Measurements from ENCODE around the gene RASSF4. TPM values are rescaled to one million over a fixed set of nuclear protein-coding genes. Genes with fewer than 3 reads are reported as not detected.
A peak's percentile ranks its signal among the peaks of the same experiment; 100 is the strongest.

RASSF4 gene
- total RNA-seq, 2 donors from 2014 or later: 44.5 to 50.8 TPM

DNA sequence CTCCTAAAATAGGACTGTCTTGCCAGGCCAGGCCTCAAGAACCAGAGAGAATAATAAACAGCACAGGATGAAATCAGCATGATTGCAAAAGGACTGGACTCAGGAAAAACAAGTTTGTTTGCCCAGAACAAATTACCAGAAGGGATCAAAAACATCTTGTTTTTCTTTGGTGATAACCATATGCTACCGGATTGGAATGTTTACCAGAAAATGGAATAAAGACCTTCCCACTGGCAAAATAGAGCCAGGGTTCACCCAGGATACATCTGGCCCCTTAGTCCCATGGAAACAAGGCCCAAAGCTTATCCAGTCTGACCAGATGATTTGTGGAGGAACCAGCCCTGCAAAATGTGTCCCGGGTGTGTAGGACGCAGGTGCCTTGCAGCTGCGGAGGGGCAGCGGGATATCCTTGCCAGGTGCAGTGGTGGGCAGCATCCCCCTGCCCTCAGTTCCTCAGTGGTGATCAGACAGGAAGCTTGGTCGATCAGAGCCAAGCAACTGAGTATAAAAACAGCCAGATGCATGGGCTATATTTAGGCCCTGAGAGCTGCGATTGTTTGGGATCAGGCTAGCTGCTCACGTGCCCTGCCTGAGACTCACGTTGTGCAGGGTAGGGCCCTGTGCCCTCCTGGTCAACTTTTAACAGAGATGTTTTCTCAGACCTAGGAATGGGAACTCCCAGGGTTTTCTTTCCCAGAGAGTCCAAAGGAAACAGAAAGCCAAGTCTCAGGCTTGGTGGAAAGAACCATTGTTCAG is 36.5 kb downstream of the RASSF4 start:
- 0 to 2% methylated on average over 2 to 9 of the region's 9 CpGs for WGBS, 2 donors
- Histone ChIP-seq H3K9me3 (no peaks in the 10 kb centered on the region), H3K27me3 (no peaks in the 10 kb centered on the region), H3K4me3 (no peak overlapping the region), H3K36me3 (replicated peaks in 1 of 2; ENCODE audit: insufficient read depth in 1 of 2, low read depth in 2 of 2) (no peaks in the 10 kb centered on the region), H3K27ac (peak overlapping the region; percentile 83 to 92 (median 88)), H3K4me1 (peaks cover 87% of the 10 kb centered on the region)
- intact Hi-C loops (cut with DNase I): no loop called here
- ATAC-seq (peak; percentile 47), DNase-seq (peak; percentile 59 to 85 (median 78))
- TF ChIP-seq CTCF (IDR thresholded peaks at IDR 0.05) (no peak), POLR2A (IDR thresholded peaks at IDR 0.05) (peak in 2 of 3 donors; percentile 44 to 60)

DNA sequence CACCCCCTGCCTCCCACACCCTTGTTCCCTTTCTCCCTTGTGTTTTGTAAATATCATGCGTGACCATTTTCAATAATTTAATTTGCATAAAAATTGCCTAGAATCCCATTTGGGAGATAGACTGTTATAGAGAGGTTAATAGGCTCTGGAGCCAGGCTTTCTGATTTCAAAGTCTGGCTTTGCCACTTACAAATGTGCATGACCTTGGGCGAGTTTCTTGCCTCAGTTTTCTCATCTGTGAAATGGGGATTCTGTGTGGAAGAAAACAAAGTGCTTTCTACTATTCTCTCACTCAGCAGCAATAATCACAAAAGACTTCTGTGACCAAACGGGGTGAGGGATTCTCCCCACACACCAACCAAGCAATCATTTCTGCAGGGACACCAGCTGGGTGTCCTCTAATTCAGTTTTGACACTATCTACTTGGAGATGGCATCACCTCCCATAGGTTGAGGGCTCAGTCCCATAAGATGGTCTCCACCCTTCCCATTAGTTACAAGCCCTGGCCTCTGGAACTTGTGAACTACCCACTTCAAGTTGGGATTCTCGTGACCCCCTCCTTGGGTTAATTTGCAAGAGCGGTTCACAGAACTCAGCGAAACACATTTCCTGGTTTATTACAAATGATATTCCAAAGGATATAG is 37.6 kb downstream of the RASSF4 start:
- Histone ChIP-seq H3K4me3 (no peak overlapping the region), H3K4me1 (peaks cover 81% of the 10 kb centered on the region), H3K27ac (peak overlapping the region; percentile 83 to 92 (median 88)), H3K9me3 (no peaks in the 10 kb centered on the region), H3K27me3 (no peaks in the 10 kb centered on the region), H3K36me3 (replicated peaks in 1 of 2; ENCODE audit: insufficient read depth in 1 of 2, low read depth in 2 of 2) (no peaks in the 10 kb centered on the region)
- DNase-seq: no peak
- TF ChIP-seq CTCF (IDR thresholded peaks at IDR 0.05): no peak
- TF ChIP-seq POLR2A (IDR thresholded peaks at IDR 0.05): no peak
- intact Hi-C loops (cut with DNase I): no loop called here
- ATAC-seq: no peak
- WGBS, 2 donors: 88 to 94% methylated on average over 6 of the region's 6 CpGs

GRCh38 chr10:44998146-44998631 is 38.6 kb downstream of the RASSF4 start:
- WGBS, 2 donors: 79 to 88% methylated on average over 5 to 6 of the region's 6 CpGs
- H3K4me1 ChIP-seq: peaks cover 79% of the 10 kb centered on the region

GRCh38 chr10:45000138-45000751 is 40.6 kb downstream of the RASSF4 start:
- no peak for ATAC-seq

More at GRCh38 chr10:44998146-44998631, 38.6 kb downstream of the RASSF4 start:
- Histone ChIP-seq H3K4me3 (no peak overlapping the region), H3K9me3 (no peaks in the 10 kb centered on the region), H3K27ac (peak overlapping the region; percentile 83 to 92 (median 88)), H3K36me3 (replicated peaks in 1 of 2; ENCODE audit: insufficient read depth in 1 of 2, low read depth in 2 of 2) (no peaks in the 10 kb centered on the region), H3K27me3 (no peaks in the 10 kb centered on the region)
- intact Hi-C loops (cut with DNase I): no loop called here
- TF ChIP-seq POLR2A (IDR thresholded peaks at IDR 0.05): no peak
- TF ChIP-seq CTCF (IDR thresholded peaks at IDR 0.05): no peak
- ATAC-seq (no peak), DNase-seq (no peak)

More at GRCh38 chr10:45000138-45000751, 40.6 kb downstream of the RASSF4 start:
- H3K9me3 ChIP-seq: no peaks in the 10 kb centered on the region
- WGBS, 2 donors: 53 to 61% methylated on average over 12 of the region's 12 CpGs
- TF ChIP-seq CTCF (IDR thresholded peaks at IDR 0.05) (no peak), POLR2A (IDR thresholded peaks at IDR 0.05) (no peak)
- DNase-seq: peak in 3 of 4 donors; percentile 51 to 66 (median 53)
- no peak overlapping the region for H3K4me3 ChIP-seq
- intact Hi-C loops (cut with DNase I): no loop called here
- H3K36me3 ChIP-seq (replicated peaks in 1 of 2; ENCODE audit: insufficient read depth in 1 of 2, low read depth in 2 of 2): no peaks in the 10 kb centered on the region
- H3K27ac ChIP-seq: peak overlapping the region; percentile 95 to 97 (median 96)
- no peaks in the 10 kb centered on the region for H3K27me3 ChIP-seq
- H3K4me1 ChIP-seq: peaks cover 67% of the 10 kb centered on the region

Measured in body of pancreas (tissue), 4 donors.